HG02610 (cell line): ENCODE data around the gene TFF2.

Experiments used
- ATAC-seq: cut with Tn5 transposase; IDR thresholded peaks from one replicate; pipeline ENCODE4 v1.9.1; 2021; ENCODE audit warnings: mild to moderate bottlenecking, moderate library complexity; ENCODE audit not compliant: unreplicated experiment

TFF2 gene

DNA sequence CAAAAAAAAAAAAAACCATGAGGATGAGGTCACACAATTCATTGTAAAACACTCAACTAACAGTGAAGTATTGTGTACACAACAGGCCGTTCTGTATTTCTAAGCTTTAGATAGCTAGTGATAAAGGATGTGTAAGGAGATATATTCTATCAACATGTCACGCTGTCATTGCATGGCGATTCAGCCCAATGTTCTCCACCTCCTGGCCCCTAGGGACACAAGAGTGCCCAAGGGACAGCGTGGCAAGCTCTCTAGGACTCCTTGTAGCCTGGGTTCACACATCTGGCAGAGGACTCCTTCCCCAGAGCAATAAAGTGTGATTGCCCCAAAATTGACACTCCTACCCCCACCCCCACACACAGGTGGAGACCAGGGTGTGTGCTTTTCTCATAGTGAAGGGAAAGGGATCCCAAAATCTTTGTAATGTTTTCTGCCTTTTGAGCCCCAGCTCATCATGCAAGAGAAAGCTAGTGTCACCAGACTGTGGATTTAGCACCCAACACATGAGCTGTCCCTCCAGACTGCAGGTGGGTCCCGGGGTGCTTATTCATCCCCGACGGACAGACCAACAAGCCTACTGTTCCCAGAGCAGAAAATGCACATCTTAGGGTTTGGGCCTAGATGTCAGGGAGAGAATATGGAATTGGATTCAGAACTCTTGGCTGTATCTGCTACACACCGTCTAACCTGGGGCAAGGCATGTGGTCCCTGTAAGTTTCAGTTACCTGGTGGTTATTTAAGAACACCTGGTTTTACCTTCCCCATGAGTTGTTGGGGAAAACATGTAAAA, 33.6 kb upstream of the TFF2 start:
- no peak for ATAC-seq

DNA sequence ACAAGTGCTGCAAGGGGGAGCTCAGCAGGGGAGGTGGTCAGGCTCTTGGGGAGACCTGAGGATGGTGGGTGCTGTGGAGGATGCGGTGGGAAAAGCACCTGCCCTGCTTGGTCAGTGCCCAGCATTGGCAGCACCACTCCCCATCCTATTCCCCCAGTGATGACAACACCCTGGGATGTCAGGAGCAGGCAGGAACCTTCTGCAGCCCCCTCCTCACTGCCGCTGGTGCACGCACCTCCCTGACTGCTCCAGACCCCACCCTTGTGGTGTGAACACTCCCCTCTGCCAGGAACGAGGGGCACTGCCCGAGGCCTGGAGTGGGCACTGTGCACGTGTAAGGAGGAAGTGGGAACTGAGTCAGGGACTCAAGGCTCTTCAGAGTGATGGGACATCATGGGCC, 32.5 kb upstream of the TFF2 start:
- ATAC-seq = no peak

DNA sequence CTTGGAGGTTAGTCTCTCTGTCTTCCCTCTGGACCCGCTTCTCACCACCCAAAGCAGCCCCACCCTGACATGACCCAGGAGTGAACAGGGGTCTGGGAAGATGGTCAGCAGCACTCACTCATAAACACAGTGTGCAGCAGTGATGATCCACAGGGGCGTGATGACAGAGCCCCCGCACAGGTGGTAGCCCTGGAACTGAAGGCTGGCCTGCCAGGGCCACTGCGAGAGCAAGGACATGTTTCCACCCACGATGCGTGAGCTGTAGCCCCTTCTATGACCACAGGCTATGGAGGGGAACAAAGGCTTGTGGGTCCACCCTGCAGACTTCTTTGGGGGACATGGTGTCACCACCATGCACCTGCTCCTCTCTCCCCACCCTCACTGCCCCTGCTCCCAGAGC, 32.1 kb upstream of the TFF2 start:
- no peak for ATAC-seq

- no peak for ATAC-seq
These were observed 30.7 kb upstream of the TFF2 start for GRCh38 chr21:42381347-42381984.

GRCh38 chr21:42379426-42380215, 28.8 kb upstream of the TFF2 start:
- ATAC-seq = no peak

- ATAC-seq = no peak
These were observed 27.6 kb upstream of the TFF2 start for GRCh38 chr21:42378418-42378817.

- ATAC-seq = no peak
These were observed 27.2 kb upstream of the TFF2 start for GRCh38 chr21:42377951-42378340.

DNA sequence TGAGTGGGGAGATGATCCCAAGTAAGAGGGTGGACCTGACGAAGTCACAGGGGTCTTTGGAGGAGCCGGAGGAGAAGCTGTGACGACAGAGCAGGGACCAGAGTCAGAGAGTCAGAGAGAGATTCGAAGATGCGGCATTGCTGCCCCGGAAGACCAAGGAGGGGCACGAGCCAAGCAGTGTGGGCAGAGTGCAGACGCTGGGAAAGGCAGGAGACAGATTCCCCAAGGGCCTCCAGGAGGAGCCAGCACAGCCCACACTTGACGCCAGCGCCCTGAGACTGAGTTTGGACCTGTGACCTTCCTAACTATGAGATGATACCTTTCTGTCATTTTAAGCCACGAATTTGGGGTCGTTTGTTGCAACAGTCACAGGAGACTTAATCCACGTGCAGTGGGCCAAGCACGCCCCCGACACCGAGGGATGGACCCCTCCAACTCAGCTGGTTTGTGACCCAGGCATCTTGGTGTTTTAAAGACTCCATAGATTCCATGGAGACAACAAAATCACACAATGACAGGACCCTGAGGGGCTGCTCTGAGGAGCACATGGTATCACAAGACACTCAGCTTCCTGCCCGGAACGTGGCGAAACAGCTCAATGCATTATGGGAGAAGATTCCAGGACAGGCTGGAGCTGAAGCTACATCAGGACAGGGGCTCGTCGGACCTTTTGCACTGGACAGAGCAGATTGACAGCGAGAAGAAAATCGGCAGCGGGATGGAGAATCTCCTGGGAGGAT, 26.6 kb upstream of the TFF2 start:
- no peak for ATAC-seq

DNA sequence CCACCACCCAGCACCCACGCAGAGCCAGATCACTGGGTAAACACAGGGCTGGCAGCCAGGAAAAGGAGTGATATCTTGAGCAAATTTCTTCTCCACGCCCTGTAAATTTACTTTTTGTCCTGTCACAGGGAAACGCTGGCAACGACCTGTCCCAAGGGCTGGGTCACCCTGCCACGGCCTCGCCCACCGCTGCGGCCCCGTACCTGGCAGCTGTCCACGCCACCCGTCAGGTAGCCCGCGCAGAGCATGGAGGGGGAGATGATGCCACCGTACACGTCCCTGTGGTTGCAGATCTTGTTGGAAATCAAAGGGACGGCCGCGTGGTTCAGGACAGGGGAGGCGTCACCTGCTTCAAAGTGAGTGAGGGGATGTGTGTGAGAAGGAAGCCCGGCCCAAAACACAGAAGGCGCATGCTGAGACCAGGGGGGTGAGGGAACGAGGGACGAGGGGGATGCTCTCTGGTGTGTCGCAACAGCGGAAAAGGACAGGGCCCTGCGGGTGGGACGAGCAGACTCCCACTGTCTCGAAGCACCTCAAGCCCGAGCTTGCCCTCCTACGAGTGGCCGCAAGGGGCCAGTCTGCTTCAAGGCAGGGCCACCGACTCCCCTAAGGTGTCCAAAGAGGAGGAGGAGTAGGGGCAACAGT, 25.7 kb upstream of the TFF2 start:
- no peak for ATAC-seq

GRCh38 chr21:42375966-42376337, 25.2 kb upstream of the TFF2 start:
- ATAC-seq = no peak

- no peak for ATAC-seq
These were observed 24.7 kb upstream of the TFF2 start for GRCh38 chr21:42375506-42375905.

DNA sequence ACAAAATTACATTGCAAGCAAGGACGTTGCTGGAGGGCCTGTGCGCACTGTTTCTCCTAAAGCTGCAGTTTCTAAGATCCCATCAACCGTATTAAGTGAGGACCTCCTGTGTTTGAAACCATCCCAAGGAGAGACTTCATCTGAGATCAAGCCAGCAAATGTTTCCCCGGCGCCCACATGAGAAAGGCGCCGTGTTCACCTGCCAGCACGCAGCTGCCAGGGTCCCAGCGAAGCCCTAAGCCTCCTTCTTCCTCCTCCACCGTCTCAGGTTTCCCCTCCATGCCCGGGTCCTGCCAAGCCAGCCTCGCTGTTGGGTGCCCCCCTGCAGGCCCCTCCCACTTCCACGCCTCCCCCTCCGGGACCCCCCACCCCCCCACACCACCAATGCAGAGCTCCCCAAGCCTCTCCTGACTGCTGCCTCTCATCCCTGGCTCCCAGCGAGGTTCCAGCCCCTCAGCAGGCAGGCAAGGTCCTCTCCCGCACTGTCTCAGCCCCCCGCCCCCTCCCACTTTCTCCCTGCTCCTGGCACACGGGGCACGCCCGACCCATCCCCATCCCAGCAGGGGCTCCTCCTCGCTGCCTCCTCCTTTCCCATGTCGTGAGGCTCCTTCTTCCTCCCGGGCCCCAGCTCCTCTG, 24.2 kb upstream of the TFF2 start:
- ATAC-seq = no peak

DNA sequence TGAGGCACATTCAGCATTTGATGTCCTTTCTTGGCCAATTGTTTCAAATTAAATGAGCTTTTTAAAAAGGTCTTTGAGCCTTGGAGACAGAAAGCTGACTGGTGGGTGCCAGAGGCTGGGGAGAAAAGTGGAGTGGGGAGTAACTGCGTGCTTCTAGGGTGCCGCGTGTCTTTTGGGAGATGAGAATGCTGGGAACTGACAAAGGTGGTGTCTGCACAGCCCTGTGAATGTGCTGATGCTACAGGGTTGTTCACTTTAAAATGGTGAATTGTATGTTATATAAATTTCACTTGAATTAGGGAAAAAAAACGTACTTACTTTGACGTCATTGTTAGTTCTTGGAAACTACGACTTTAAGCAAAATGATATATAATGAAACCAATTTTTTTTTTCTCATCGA, 23.7 kb upstream of the TFF2 start:
- ATAC-seq = no peak

DNA sequence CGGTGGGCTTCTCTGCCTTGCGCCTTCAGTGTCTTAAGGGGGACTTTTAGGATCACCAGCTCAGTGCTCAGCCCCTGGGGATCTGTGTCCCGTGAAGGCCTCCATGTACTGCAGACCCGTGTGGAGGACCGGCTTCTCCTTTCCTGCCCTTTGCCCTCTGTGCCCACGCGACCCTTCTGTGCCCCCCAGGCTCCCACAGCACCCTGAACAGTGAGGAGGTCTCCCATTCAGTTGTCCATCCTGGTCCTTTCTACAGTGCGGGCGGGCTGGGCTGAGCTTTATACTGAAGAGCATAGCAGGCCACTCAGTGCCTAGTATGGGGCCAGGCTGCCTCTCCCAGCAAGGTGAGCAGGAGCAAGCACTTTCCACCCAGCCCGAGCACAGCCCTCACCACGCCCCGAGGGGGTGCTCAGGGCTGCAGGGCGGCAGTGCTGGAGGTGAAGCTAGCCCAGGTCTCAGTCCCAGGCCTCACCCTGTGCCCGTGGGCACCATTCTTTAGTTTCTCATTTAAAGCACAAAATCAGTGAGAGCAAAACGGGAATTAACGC, 23.2 kb upstream of the TFF2 start:
- no peak for ATAC-seq

DNA sequence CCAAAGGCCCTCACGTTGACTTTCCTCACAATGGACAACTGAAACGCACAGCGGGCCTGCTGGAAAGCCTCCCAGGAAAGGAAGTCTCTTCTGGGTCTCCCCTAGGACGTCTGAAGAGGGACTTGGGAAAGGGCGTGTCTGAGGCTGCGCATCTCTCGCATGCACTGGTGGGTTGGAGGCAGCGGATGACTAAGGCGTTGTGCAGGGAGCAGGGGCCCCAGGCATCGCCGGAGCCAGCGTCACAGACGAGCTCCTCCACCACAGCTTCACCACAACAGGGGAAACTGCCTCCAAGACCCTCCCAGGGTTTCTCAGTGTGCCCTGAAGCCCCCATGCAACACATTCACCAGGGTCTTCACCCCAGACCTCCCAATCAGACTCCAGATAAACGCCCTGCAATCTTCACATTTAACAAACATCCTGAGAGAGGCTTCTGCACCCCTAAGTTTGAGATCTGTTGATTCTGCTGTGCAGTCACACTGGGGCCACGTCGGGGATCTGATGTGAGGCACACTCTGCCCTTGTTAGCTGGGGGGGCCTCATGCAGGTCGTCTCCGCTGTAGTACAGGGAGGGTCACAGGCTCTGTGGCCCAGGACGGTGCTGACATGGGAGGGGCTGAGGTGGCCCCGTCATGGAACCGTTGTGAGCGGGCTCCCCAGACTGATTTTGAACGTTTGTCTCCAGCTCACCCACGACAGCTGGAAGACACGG, 22.6 kb upstream of the TFF2 start:
- ATAC-seq = no peak

GRCh38 chr21:42370894-42371654, 20.3 kb upstream of the TFF2 start:
- ATAC-seq = no peak

GRCh38 chr21:42369821-42370220, 19.0 kb upstream of the TFF2 start:
- no peak for ATAC-seq

GRCh38 chr21:42367367-42368165, 16.8 kb upstream of the TFF2 start:
- ATAC-seq = no peak
